ENCODE data around the gene NELFB. TPM values are rescaled to one million over a fixed set of nuclear protein-coding genes. Genes with fewer than 3 reads are reported as not detected.

Gene NELFB
- total and polyA plus RNA-seq, 9 of the 15 experiments (the other 6 are each of a cell fraction or from before 2014, with no cell fraction given): 0.24 to 84.0 (median 29.7) TPM

DNA sequence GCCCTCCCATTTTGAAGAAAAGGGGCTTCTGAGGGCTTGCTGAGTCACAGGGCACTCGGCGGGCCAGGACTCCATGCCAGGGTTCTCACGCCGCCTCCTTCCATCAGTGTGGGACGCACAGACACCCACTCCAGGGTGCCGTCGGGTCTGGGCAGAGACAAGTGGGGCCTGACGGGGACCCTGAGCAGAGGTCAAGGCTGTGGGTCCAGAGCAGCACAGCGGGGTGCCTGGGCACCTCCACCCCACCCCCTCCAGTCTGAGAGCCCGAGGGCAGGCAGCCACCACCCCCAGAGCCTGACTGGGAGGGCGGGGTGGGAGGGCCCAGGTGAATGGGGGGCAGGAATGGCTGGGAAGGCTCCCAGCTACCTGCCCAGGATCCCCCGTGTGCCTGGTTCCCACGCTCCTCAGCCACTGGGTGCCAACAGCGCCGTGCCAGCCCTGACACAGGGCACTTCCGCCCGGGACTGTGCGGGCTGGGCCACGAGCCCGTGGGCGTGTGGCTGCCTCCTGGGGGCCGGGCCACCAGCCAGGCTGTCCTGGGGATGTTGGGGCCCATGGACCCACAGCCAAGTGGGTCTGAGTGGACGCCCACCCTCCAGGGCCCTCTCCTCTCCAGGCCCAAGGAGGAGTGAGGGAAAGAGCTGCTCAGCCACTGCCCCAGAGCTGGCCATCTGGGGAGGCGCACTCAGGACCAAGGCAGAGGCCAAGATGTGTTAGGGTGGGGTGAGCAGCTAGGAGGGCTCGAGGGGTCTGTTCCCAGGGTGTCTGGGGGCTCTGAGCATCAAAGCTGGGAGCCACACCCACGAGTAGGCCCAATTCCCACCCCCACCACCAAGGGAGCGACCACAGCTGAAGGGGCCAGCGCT, 57.1 kb downstream of the NELFB start:
- H3K4me3 ChIP-seq: no peak overlapping the region
- peaks cover 16 to 94% of the 10 kb centered on the region in 2 experiments for H3K4me1 ChIP-seq (replicated peaks in 1 of 2; ENCODE audit: control insufficient read depth in 2 of 2, insufficient read depth in 2 of 2, low read length in 2 of 2)
- in situ Hi-C loops (cut with MboI) (no loop called here), intact Hi-C loops (cut with micrococcal nuclease) (no loop called here)
- FAIRE-seq (no peak), ATAC-seq (no peak), DNase-seq (ENCODE audit: extremely low read depth in 1 of 4, low spot score in 3 of 4) (peak in 2 of 4 experiments; percentile 7 to 9)
- no peaks in the 10 kb centered on the region for H3K9me3 ChIP-seq (replicated peaks; ENCODE audit: control insufficient read depth, insufficient read depth, low read depth, low read length)
- no peak overlapping the region for H3K27ac ChIP-seq (ENCODE audit: extremely low read depth, low read depth, low read length)
- H3K9me1 ChIP-seq (ENCODE audit: control insufficient read depth, insufficient read depth, low read length): no peaks in the 10 kb centered on the region
- peak overlapping the region in 1 of 2 experiments; percentile 78; a peak in 2 of 4 replicates for H3K9ac ChIP-seq (ENCODE audit: insufficient read depth in 1 of 2, low read depth in 2 of 2, low read length in 2 of 2)
- 43% methylated on average over 7 of the region's 28 CpGs for WGBS (ENCODE audit: insufficient coverage, low coverage, missing lambda C conversion rate)
- BruUV-seq (replicated peaks): no TSS peak
- H3K36me3 ChIP-seq (ENCODE audit: control insufficient read depth, insufficient read depth, low read length): no peaks in the 10 kb centered on the region
- H3K79me2 ChIP-seq (ENCODE audit: control insufficient read depth, insufficient read depth, low read length): no peaks in the 10 kb centered on the region
- TF ChIP-seq ZNF347 (CRISPR knock-in tag; IDR thresholded peaks at IDR 0.05; ENCODE audit: low read depth) (no peak), POLR2G (IDR thresholded peaks at IDR 0.05; ENCODE audit: low read depth, low read length) (peak; percentile 11; the same call in 1 of the 2 replicates), BHLHE40 (IDR thresholded peaks at IDR 0.05; ENCODE audit: low read length) (no peak), EHMT2 (IDR thresholded peaks at IDR 0.05) (no peak), ZNF217 (CRISPR knock-in tag; IDR thresholded peaks at IDR 0.05) (no peak), HNRNPUL1 (IDR thresholded peaks at IDR 0.05; ENCODE audit: low read length) (no peak), ZNF583 (CRISPR knock-in tag; IDR thresholded peaks at IDR 0.05) (no peak), POLR2A (conservative IDR thresholded peaks at IDR 0.05) (no peak), CHD1 (IDR thresholded peaks at IDR 0.05; ENCODE audit: low read length) (no peak), ZFX (CRISPR knock-in tag; IDR thresholded peaks at IDR 0.05) (0 out of 2 replicates have a peak, but pooled peaks have one; percentile 25)
- TF ChIP-seq, protein P1, sequence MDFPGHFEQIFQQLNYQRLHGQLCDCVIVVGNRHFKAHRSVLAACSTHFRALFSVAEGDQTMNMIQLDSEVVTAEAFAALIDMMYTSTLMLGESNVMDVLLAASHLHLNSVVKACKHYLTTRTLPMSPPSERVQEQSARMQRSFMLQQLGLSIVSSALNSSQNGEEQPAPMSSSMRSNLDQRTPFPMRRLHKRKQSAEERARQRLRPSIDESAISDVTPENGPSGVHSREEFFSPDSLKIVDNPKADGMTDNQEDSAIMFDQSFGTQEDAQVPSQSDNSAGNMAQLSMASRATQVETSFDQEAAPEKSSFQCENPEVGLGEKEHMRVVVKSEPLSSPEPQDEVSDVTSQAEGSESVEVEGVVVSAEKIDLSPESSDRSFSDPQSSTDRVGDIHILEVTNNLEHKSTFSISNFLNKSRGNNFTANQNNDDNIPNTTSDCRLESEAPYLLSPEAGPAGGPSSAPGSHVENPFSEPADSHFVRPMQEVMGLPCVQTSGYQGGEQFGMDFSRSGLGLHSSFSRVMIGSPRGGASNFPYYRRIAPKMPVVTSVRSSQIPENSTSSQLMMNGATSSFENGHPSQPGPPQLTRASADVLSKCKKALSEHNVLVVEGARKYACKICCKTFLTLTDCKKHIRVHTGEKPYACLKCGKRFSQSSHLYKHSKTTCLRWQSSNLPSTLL (IDR thresholded peaks at IDR 0.05): no peak
- TF ChIP-seq, protein P2, sequence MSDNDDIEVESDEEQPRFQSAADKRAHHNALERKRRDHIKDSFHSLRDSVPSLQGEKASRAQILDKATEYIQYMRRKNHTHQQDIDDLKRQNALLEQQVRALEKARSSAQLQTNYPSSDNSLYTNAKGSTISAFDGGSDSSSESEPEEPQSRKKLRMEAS (CRISPR knock-in tag; IDR thresholded peaks at IDR 0.05): no peak
- TF ChIP-seq, protein P3, sequence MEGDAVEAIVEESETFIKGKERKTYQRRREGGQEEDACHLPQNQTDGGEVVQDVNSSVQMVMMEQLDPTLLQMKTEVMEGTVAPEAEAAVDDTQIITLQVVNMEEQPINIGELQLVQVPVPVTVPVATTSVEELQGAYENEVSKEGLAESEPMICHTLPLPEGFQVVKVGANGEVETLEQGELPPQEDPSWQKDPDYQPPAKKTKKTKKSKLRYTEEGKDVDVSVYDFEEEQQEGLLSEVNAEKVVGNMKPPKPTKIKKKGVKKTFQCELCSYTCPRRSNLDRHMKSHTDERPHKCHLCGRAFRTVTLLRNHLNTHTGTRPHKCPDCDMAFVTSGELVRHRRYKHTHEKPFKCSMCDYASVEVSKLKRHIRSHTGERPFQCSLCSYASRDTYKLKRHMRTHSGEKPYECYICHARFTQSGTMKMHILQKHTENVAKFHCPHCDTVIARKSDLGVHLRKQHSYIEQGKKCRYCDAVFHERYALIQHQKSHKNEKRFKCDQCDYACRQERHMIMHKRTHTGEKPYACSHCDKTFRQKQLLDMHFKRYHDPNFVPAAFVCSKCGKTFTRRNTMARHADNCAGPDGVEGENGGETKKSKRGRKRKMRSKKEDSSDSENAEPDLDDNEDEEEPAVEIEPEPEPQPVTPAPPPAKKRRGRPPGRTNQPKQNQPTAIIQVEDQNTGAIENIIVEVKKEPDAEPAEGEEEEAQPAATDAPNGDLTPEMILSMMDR (IDR thresholded peaks at IDR 0.05 in 2 of 3, conservative IDR thresholded peaks at IDR 0.05 in 1 of 3; ENCODE audit: insufficient read depth in 2 of 3, low read depth in 1 of 3, low read length in 3 of 3): no peak
- no peak overlapping the region for H2AFZ ChIP-seq (ENCODE audit: low read depth, low read length)
- H3K4me2 ChIP-seq (ENCODE audit: insufficient read depth, low read length): no peak overlapping the region
- no peaks in the 10 kb centered on the region for H3K27me3 ChIP-seq (ENCODE audit: control insufficient read depth in 2 of 2, insufficient read depth in 2 of 2, low read length in 2 of 2)
- H4K20me1 ChIP-seq (replicated peaks; ENCODE audit: control insufficient read depth, insufficient read depth, low read length): 0 out of 2 replicates have a peak, but pooled peaks cover 5% of the 10 kb centered on the region
- ChIA-PET CTCF (ENCODE audit: low intra/inter-chr PET ratio) (no interaction called here), POLR2A (interaction anchor here (0.6 to 2.3 kb wide), 2 partner anchors 9 to 122 kb away, joined by 3 to 10 read pairs; partner anchors contain the start of gene NRARP)
